Measurements from ENCODE around the gene OR2K2.

DNA sequence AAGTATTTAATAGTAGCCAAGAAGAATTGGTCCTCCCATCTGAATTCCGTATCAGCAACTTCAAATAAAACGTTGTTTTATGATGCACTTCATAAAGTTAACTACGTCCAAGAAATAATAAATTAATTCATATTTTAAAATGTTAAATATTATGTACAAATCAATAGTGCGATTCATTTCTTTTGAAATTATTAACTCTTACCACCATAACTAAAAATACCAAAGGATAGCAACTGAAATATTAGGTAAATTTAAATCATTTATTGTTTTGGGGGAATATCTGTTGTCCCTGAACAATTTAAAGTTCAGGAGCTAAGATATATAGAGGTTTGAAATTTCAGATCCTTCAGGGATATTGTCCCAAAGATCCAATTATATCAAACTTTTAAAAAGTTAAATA, at the start of gene OR2K2:
- TF ChIP-seq MXI1 (conservative IDR thresholded peaks at IDR 0.05; ENCODE audit: poor library complexity, severe bottlenecking) (no peak), CTCF (IDR thresholded peaks at IDR 0.05; ENCODE audit: poor library complexity, severe bottlenecking) (no peak)
- TF ChIP-seq, protein P1, sequence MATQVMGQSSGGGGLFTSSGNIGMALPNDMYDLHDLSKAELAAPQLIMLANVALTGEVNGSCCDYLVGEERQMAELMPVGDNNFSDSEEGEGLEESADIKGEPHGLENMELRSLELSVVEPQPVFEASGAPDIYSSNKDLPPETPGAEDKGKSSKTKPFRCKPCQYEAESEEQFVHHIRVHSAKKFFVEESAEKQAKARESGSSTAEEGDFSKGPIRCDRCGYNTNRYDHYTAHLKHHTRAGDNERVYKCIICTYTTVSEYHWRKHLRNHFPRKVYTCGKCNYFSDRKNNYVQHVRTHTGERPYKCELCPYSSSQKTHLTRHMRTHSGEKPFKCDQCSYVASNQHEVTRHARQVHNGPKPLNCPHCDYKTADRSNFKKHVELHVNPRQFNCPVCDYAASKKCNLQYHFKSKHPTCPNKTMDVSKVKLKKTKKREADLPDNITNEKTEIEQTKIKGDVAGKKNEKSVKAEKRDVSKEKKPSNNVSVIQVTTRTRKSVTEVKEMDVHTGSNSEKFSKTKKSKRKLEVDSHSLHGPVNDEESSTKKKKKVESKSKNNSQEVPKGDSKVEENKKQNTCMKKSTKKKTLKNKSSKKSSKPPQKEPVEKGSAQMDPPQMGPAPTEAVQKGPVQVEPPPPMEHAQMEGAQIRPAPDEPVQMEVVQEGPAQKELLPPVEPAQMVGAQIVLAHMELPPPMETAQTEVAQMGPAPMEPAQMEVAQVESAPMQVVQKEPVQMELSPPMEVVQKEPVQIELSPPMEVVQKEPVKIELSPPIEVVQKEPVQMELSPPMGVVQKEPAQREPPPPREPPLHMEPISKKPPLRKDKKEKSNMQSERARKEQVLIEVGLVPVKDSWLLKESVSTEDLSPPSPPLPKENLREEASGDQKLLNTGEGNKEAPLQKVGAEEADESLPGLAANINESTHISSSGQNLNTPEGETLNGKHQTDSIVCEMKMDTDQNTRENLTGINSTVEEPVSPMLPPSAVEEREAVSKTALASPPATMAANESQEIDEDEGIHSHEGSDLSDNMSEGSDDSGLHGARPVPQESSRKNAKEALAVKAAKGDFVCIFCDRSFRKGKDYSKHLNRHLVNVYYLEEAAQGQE (IDR thresholded peaks at IDR 0.05; ENCODE audit: borderline replicate concordance): no peak

Data from neural cell (in vitro differentiated cells).